ENCODE results near the gene KANK3.

The KANK3 gene

GRCh38 chr19:8323781-8324185, 19.3 kb downstream of the KANK3 start:
- POLR2A ChIA-PET, result interaction anchor here (0.5 kb wide), 1 partner anchor 365 kb away, joined by 3 read pairs; no protein-coding TSS in a partner anchor
- Histone ChIP-seq H3K9me3 (ENCODE audit: control extremely low read depth in 1 of 5, control insufficient read depth in 4 of 5, insufficient read depth in 2 of 5, low read depth in 1 of 5, low read length in 4 of 5) (peaks cover 0 to 4% (median 3%) of the 10 kb centered on the region in 5 experiments), H3K4me3 (ENCODE audit: control insufficient read depth in 1 of 7, extremely low read depth in 1 of 7, insufficient read depth in 4 of 7, low read depth in 2 of 7, low read length in 6 of 7) (no peak overlapping the region), H3K4me1 (ENCODE audit: control extremely low read depth in 1 of 4, control insufficient read depth in 4 of 4, insufficient read depth in 4 of 4, low read length in 3 of 4) (peaks cover 5 to 42% (median 34%) of the 10 kb centered on the region in 4 experiments), H3K36me3 (ENCODE audit: control insufficient read depth in 4 of 4, insufficient read depth in 4 of 4, low read length in 3 of 4) (peaks cover 0 to 16% (median 7%) of the 10 kb centered on the region in 4 experiments), H3K27ac (ENCODE audit: insufficient read depth in 1 of 2, low read depth in 1 of 2, low read length in 2 of 2, poor library complexity in 1 of 2, severe bottlenecking in 2 of 2) (no peak overlapping the region), H3K27me3 (replicated peaks in 2 of 5; ENCODE audit: control insufficient read depth in 4 of 5, insufficient read depth in 5 of 5, low read length in 4 of 5) (peaks cover 0 to 14% (median 5%) of the 10 kb centered on the region in 5 experiments)
- 100% methylated on average over 1 of the region's 1 CpG for WGBS (ENCODE audit: insufficient coverage)
- CTCF ChIA-PET, result interaction anchor here (0.9 to 1.6 kb wide), 5 partner anchors 12 to 56 kb away, joined by 4 to 8 read pairs (median 5); no protein-coding TSS in a partner anchor
- DNase-seq, result peak; percentile 52 to 76 (median 74)

DNA sequence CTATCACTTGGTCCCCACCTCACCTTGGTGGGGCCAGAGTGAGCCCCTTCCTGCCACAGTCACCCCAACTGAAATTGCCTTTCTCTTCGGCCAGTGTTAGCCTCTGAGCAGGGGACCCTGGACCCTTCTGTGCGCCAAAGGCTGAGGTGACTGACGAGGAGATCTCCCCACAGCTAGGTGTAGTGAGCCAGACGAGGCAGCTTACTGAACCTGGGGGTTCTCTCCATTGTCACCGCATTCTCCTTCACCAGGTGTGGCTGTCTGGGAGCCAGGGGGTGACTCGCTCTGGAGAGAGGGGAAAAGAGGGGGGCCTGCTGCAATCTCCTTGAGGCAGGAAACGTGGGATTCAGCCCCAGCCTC, 20.4 kb downstream of the KANK3 start:
- Histone ChIP-seq H3K4me1 (ENCODE audit: control extremely low read depth in 1 of 4, control insufficient read depth in 4 of 4, insufficient read depth in 4 of 4, low read length in 3 of 4) (peaks cover 5 to 42% (median 34%) of the 10 kb centered on the region in 4 experiments), H3K27ac (ENCODE audit: insufficient read depth in 1 of 2, low read depth in 1 of 2, low read length in 2 of 2, poor library complexity in 1 of 2, severe bottlenecking in 2 of 2) (peak overlapping the region in 1 of 2 experiments; percentile 97), H3K36me3 (ENCODE audit: control insufficient read depth in 4 of 4, insufficient read depth in 4 of 4, low read length in 3 of 4) (peaks cover 0 to 16% (median 7%) of the 10 kb centered on the region in 4 experiments), H3K4me3 (ENCODE audit: control insufficient read depth in 1 of 7, extremely low read depth in 1 of 7, insufficient read depth in 4 of 7, low read depth in 2 of 7, low read length in 6 of 7) (peak overlapping the region; percentile 8 to 100 (median 93)), H3K9me3 (ENCODE audit: control extremely low read depth in 1 of 5, control insufficient read depth in 4 of 5, insufficient read depth in 2 of 5, low read depth in 1 of 5, low read length in 4 of 5) (peaks cover 0 to 4% (median 3%) of the 10 kb centered on the region in 5 experiments), H3K27me3 (replicated peaks in 2 of 5; ENCODE audit: control insufficient read depth in 4 of 5, insufficient read depth in 5 of 5, low read length in 4 of 5) (peaks cover 0 to 6% (median 2%) of the 10 kb centered on the region in 5 experiments)
- ChIA-PET POLR2A (interaction anchor here (0.7 kb wide), 1 partner anchor 261 kb away, joined by 4 read pairs; no protein-coding TSS in a partner anchor), CTCF (interaction anchor here (1.0 to 1.4 kb wide), 2 partner anchors 11 to 31 kb away, joined by 4 to 7 read pairs; no protein-coding TSS in a partner anchor)
- WGBS (ENCODE audit: insufficient coverage), result 92% methylated on average over 6 of the region's 7 CpGs
- DNase-seq, result no peak

DNA sequence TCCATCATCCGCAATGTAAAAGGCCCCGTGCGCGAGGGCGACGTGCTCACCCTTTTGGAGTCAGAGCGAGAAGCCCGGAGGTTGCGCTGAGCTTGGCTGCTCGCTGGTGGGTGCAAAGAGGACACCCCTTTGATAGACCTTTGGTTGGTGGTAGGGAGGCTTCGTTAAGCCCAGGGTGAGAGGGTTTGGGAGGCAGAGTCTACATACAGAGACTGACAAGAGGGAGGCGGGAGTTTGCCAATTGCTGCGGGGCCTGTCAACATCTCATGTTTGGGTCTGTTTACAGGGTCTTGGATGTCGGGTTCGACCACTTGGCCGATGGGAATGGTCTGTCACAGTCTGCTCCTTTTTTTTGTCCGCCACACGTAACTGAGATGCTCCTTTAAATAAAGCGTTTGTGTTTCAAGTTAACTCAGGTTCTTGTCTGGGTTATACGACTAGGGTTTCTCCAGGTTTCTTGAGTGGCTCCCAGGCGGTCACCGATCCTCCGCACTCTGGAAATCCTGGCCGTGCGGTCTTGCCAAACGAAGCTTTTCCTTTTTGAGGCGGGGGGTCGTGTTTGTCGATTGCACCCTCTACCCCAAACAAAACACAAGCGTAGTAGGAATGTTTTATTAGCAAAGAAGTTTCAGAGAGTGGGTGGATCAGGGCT, 20.9 kb downstream of the KANK3 start:
- no peak for DNase-seq
- Histone ChIP-seq H3K27ac (ENCODE audit: insufficient read depth in 1 of 2, low read depth in 1 of 2, low read length in 2 of 2, poor library complexity in 1 of 2, severe bottlenecking in 2 of 2) (peak overlapping the region; percentile 94 to 97), H3K36me3 (ENCODE audit: control insufficient read depth in 4 of 4, insufficient read depth in 4 of 4, low read length in 3 of 4) (peaks cover 0 to 16% (median 7%) of the 10 kb centered on the region in 4 experiments), H3K27me3 (replicated peaks in 2 of 5; ENCODE audit: control insufficient read depth in 4 of 5, insufficient read depth in 5 of 5, low read length in 4 of 5) (peaks cover 0 to 4% (median 2%) of the 10 kb centered on the region in 5 experiments), H3K9me3 (ENCODE audit: control extremely low read depth in 1 of 5, control insufficient read depth in 4 of 5, insufficient read depth in 2 of 5, low read depth in 1 of 5, low read length in 4 of 5) (peaks cover 0 to 4% (median 3%) of the 10 kb centered on the region in 5 experiments), H3K4me3 (ENCODE audit: control insufficient read depth in 1 of 7, extremely low read depth in 1 of 7, insufficient read depth in 4 of 7, low read depth in 2 of 7, low read length in 6 of 7) (peak overlapping the region; percentile 87 to 100 (median 93)), H3K4me1 (ENCODE audit: control extremely low read depth in 1 of 4, control insufficient read depth in 4 of 4, insufficient read depth in 4 of 4, low read length in 3 of 4) (peaks cover 5 to 42% (median 34%) of the 10 kb centered on the region in 4 experiments)
- ChIA-PET CTCF (no interaction called here), POLR2A (no interaction called here)
- 42% methylated on average over 19 of the region's 30 CpGs for WGBS (ENCODE audit: insufficient coverage)

DNA sequence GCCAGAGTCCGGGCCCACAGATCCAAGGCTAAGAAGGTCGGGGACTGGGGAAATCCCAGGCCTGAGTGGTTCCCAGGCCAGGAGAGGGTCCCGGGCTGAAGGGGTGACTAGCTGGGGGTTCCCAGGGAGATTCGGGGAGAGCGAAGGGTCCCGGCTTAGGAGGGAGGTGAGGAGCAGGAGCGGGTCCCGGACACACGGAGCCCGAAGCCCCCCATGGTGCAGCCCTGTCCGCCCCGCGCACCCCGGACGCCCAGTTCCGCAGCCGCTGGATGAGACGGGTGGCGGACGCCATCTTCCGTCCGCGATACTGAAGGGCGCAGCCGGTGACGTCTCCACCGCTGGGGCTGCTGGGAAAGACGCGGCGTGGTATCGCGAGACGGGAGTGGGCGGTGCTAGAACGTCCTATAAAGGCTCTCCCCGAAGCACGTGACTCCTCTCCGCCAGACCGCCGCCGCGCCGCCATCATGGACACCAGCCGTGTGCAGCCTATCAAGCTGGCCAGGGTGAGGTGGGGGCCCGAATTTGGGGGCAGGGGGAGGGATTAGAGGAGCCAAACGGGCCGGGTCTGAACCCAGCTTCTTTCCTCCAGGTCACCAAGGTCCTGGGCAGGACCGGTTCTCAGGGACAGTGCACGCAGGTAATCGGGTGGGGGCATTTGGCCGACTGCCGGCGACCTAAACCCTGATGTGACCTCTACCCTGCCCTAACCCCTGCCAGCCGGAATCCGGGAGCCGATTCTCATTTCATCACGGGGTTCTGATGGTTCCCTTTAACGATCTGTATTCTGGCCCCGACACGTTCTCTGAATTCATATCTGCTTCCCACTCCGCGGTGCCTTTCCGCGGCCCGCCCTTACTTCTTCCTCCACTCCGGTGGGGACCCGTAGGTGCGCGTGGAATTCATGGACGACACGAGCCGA, 21.7 kb downstream of the KANK3 start, which contains the start of the genes NDUFA7 and RPS28:
NDUFA7 (minus strand) TSS at position 309 of the 919 bp plus-strand sequence; CDS start at position 292, 17 bp downstream.
RPS28 (plus strand) TSS at position 430 of the 919 bp plus-strand sequence; CDS start at position 465, 35 bp downstream.
- ChIA-PET POLR2A (interaction anchor here (1.6 kb wide), 1 partner anchor 12 kb away, joined by 4 read pairs; no protein-coding TSS in a partner anchor), CTCF (interaction anchor here (1.4 to 1.6 kb wide), 2 partner anchors 8 to 12 kb away, joined by 3 to 4 read pairs; no protein-coding TSS in a partner anchor)
- DNase-seq, result peak; percentile 95 to 99 (median 97)
- no peaks in the 10 kb centered on the region for H3K9me3 ChIP-seq (ENCODE audit: control extremely low read depth in 1 of 5, control insufficient read depth in 4 of 5, insufficient read depth in 2 of 5, low read depth in 1 of 5, low read length in 4 of 5)
- WGBS (ENCODE audit: insufficient coverage), result under 1% methylated on average over 46 of the region's 72 CpGs
- peak within 1 kb of the TSS; percentile 87 to 100 (median 93) for H3K4me3 ChIP-seq (ENCODE audit: control insufficient read depth in 1 of 7, extremely low read depth in 1 of 7, insufficient read depth in 4 of 7, low read depth in 2 of 7, low read length in 6 of 7)
- peaks cover 5 to 44% (median 37%) of the 10 kb centered on the region in 4 experiments for H3K4me1 ChIP-seq (ENCODE audit: control extremely low read depth in 1 of 4, control insufficient read depth in 4 of 4, insufficient read depth in 4 of 4, low read length in 3 of 4)
- peak within 1 kb of the TSS; percentile 94 to 97 for H3K27ac ChIP-seq (ENCODE audit: insufficient read depth in 1 of 2, low read depth in 1 of 2, low read length in 2 of 2, poor library complexity in 1 of 2, severe bottlenecking in 2 of 2)
- H3K36me3 ChIP-seq (ENCODE audit: control insufficient read depth in 4 of 4, insufficient read depth in 4 of 4, low read length in 3 of 4), result peaks cover 0 to 19% (median 9%) of the 10 kb centered on the region in 4 experiments
- H3K27me3 ChIP-seq (replicated peaks in 2 of 5; ENCODE audit: control insufficient read depth in 4 of 5, insufficient read depth in 5 of 5, low read length in 4 of 5), result no peaks in the 10 kb centered on the region

DNA sequence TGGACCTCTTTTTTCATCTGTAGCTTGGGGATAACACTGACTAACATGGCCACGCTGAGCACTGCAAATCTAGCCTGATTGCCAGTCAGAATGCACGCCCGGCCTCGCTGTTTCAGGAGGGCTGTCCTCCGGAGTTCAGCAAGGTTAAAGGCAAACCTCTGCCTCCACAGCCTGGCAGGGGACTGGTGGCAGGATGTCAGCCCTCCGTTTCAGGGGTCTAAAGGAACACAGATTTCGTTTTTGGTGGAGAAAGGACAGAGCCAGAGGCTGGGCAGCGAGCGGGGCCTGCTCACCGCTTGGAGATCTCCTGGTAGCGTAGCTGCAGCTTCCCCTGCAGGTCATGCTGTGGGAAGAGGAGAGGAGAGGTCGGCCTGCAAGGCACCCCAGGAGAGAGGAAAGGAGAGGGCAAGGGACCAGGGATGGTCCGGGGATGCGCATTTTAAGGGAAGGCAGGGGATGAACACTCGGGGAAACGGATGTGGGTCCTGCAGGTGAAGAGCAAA, 22.4 kb downstream of the KANK3 start:
- H3K4me1 ChIP-seq (ENCODE audit: control extremely low read depth in 1 of 4, control insufficient read depth in 4 of 4, insufficient read depth in 4 of 4, low read length in 3 of 4), result peaks cover 5 to 44% (median 37%) of the 10 kb centered on the region in 4 experiments
- ChIA-PET CTCF (interaction anchor here (0.7 to 1.6 kb wide), 3 partner anchors 9 to 12 kb away, joined by 3 to 4 read pairs (median 3); no protein-coding TSS in a partner anchor), POLR2A (interaction anchor here (1.6 kb wide), 1 partner anchor 13 kb away, joined by 4 read pairs; no protein-coding TSS in a partner anchor)
- H3K9me3 ChIP-seq (ENCODE audit: control extremely low read depth in 1 of 5, control insufficient read depth in 4 of 5, insufficient read depth in 2 of 5, low read depth in 1 of 5, low read length in 4 of 5), result no peaks in the 10 kb centered on the region
- H3K36me3 ChIP-seq (ENCODE audit: control insufficient read depth in 4 of 4, insufficient read depth in 4 of 4, low read length in 3 of 4), result peaks cover 0 to 22% (median 14%) of the 10 kb centered on the region in 4 experiments
- WGBS (ENCODE audit: insufficient coverage), result 13% methylated on average over 16 of the region's 16 CpGs
- H3K4me3 ChIP-seq (ENCODE audit: control insufficient read depth in 1 of 7, extremely low read depth in 1 of 7, insufficient read depth in 4 of 7, low read depth in 2 of 7, low read length in 6 of 7), result peak overlapping the region; percentile 87 to 100 (median 93)
- DNase-seq, result no peak
- peak overlapping the region; percentile 94 to 97 for H3K27ac ChIP-seq (ENCODE audit: insufficient read depth in 1 of 2, low read depth in 1 of 2, low read length in 2 of 2, poor library complexity in 1 of 2, severe bottlenecking in 2 of 2)
- no peaks in the 10 kb centered on the region for H3K27me3 ChIP-seq (replicated peaks in 2 of 5; ENCODE audit: control insufficient read depth in 4 of 5, insufficient read depth in 5 of 5, low read length in 4 of 5)

DNA sequence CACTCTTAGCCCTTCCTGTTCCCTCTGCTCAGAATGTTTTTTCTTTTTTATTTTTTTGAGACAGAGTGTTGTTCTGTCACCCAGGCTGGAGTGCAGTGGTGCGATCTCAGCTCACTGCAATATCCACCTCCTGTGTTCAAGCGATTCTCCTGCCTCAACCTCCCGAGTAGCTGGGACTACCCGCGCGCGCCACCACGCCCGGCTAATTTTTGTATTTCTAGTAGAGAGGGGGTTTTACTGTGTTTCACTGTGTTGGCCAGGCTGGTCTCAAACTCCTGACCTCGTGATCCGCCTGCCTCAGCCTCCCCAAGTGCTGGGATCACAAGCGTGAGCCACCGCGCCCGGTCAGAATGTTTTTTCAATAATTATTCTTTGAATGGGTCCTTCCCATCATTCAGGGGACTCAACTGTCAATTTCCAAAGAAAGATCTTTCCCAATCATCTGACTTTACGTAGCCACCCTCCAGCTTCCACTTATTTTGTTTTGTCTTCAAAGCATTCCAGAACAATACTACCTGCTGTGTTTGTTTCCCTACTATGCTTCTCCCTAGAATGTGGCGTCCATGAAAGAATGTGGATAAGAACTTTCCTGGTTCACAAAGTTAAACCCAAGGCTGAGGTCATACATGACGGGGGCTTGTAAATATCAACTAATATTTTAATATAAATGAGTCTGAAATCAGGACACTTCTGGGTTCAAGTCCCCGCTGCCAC, 23.1 kb downstream of the KANK3 start:
- no peaks in the 10 kb centered on the region for H3K27me3 ChIP-seq (replicated peaks in 2 of 5; ENCODE audit: control insufficient read depth in 4 of 5, insufficient read depth in 5 of 5, low read length in 4 of 5)
- peaks cover 5 to 44% (median 37%) of the 10 kb centered on the region in 4 experiments for H3K4me1 ChIP-seq (ENCODE audit: control extremely low read depth in 1 of 4, control insufficient read depth in 4 of 4, insufficient read depth in 4 of 4, low read length in 3 of 4)
- peak overlapping the region; percentile 87 to 100 (median 93) for H3K4me3 ChIP-seq (ENCODE audit: control insufficient read depth in 1 of 7, extremely low read depth in 1 of 7, insufficient read depth in 4 of 7, low read depth in 2 of 7, low read length in 6 of 7)
- no peak for DNase-seq
- no peaks in the 10 kb centered on the region for H3K9me3 ChIP-seq (ENCODE audit: control extremely low read depth in 1 of 5, control insufficient read depth in 4 of 5, insufficient read depth in 2 of 5, low read depth in 1 of 5, low read length in 4 of 5)
- POLR2A ChIA-PET, result interaction anchor here (1.6 kb wide), 1 partner anchor 14 kb away, joined by 4 read pairs; no protein-coding TSS in a partner anchor
- peak overlapping the region in 1 of 2 experiments; percentile 97 for H3K27ac ChIP-seq (ENCODE audit: insufficient read depth in 1 of 2, low read depth in 1 of 2, low read length in 2 of 2, poor library complexity in 1 of 2, severe bottlenecking in 2 of 2)
- CTCF ChIA-PET, result interaction anchor here (0.7 to 1.6 kb wide), 3 partner anchors 9 to 11 kb away, joined by 3 to 4 read pairs (median 3); no protein-coding TSS in a partner anchor
- WGBS (ENCODE audit: insufficient coverage), result 96% methylated on average over 10 of the region's 19 CpGs
- H3K36me3 ChIP-seq (ENCODE audit: control insufficient read depth in 4 of 4, insufficient read depth in 4 of 4, low read length in 3 of 4), result peaks cover 0 to 29% (median 17%) of the 10 kb centered on the region in 4 experiments
